Activated CD4-positive, alpha-beta T cell treated with anti-CD3 and anti-CD28 coated beads for 36 hours (primary cell): ENCODE results near the gene KIF25. TPM values are rescaled to one million over a fixed set of nuclear protein-coding genes. Genes with fewer than 3 reads are reported as not detected.
"Not testable (repeated sequence)": the region's sequence is repeated elsewhere in the genome, so short reads cannot be mapped to it uniquely, and the experiment has no call there.

Experiments used
- ATAC-seq: fragments of 200-7000 bp; cut with Tn5 transposase; one replicate; pipeline ENCODE4 v1.10.0; 2021; ENCODE audit warnings: mild to moderate bottlenecking, moderate library complexity
- CTCF ChIA-PET: fragments of 350-600 bp; sonication (Branson Sonifier 250); formaldehyde crosslinking; loops from one replicate; lab custom pipeline; 2021; ENCODE audit warnings: antibody characterized with exemption; lab: Charles Lee
- POLR2A ChIA-PET: fragments of 350-600 bp; sonication (Branson Sonifier 250); formaldehyde crosslinking; loops from one replicate; lab custom pipeline; 2021; ENCODE audit warnings: antibody characterized with exemption, inconsistent platforms; lab: Charles Lee
- DNase-seq: peaks from one replicate; pipeline ENCODE4 v3.0.0-alpha.2; 2020
- H3K27ac Mint-ChIP-seq: one replicate; pipeline ENCODE4 v1.8.0; 2021; ENCODE audit warnings: mixed read lengths
- H3K27me3 Mint-ChIP-seq: one replicate; pipeline ENCODE4 v1.8.0; 2021; ENCODE audit warnings: mixed read lengths
- H3K36me3 Mint-ChIP-seq: one replicate; pipeline ENCODE4 v1.8.0; 2021; ENCODE audit warnings: low read depth, mixed read lengths
- H3K4me1 Mint-ChIP-seq: one replicate; pipeline ENCODE4 v1.8.0; 2021; ENCODE audit warnings: mixed read lengths
- H3K4me3 Mint-ChIP-seq: one replicate; pipeline ENCODE4 v1.8.0; 2021; ENCODE audit warnings: mild to moderate bottlenecking, moderate library complexity, mixed read lengths
- H3K9me3 Mint-ChIP-seq: one replicate; pipeline ENCODE4 v1.8.0; 2021; ENCODE audit warnings: low read depth, mixed read lengths
- intact Hi-C, 2 experiments: fragments of 100-400 bp; cut with DNase I in 1 of 2; cut with micrococcal nuclease in 1 of 2; formaldehyde crosslinking; loops; one replicate each; pipeline versions ENCODE4 v1.14.2 to v1.15.1; 2022 to 2024; cut with DNase I, micrococcal nuclease
- total RNA-seq, 2 experiments: library from RNA; stranded (reverse); gene quantifications; one replicate each; pipeline ENCODE4 v1.2.3, GENCODE V29; 2021

Gene KIF25
- total RNA-seq, 2 experiments from 2014 or later = not detected

DNA sequence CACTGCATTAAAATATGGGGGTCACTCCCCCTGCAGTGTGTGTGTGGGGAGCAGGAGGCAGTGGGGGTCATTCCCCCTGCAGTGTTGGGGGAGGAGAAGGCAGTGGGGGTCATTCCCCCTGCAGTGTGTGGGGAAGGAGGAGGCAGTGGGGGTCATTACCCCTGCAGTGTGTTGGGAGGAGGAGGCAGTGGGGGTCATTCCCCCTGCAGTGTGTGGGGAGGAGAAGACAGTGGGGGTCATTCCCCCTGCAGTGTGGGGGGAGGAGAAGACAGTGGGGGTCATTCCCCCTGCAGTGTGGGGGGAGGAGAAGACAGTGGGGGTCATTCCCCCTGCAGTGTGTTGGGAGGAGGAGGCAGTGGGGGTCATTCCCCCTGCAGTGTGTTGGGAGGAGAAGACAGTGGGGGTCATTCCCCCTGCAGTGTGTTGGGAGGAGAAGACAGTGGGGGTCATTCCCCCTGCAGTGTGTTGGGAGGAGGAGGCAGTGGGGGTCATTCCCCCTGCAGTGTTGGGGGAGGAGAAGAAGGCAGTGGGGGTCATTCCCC lies 21.3 kb upstream of the KIF25 start:
- H3K4me1 Mint-ChIP-seq, H3K9me3 Mint-ChIP-seq, DNase-seq, H3K4me3 Mint-ChIP-seq, H3K36me3 Mint-ChIP-seq, H3K27ac Mint-ChIP-seq, H3K27me3 Mint-ChIP-seq, ATAC-seq, POLR2A ChIA-PET, intact Hi-C loops, CTCF ChIA-PET: not testable (repeated sequence)

- Mint-ChIP-seq H3K9me3 (no peaks in the 10 kb centered on the region), H3K27me3 (peaks cover 2% of the 10 kb centered on the region), H3K4me3 (no peak overlapping the region), H3K27ac (no peak overlapping the region), H3K36me3 (no peaks in the 10 kb centered on the region), H3K4me1 (no peaks in the 10 kb centered on the region)
- DNase-seq (no peak), ATAC-seq (no peak)
- POLR2A ChIA-PET = no interaction called here
- intact Hi-C loops = no loop called here
- CTCF ChIA-PET = no interaction called here
Measured at GRCh38 chr6:167976708-167977107, 20.8 kb upstream of the KIF25 start.

DNA sequence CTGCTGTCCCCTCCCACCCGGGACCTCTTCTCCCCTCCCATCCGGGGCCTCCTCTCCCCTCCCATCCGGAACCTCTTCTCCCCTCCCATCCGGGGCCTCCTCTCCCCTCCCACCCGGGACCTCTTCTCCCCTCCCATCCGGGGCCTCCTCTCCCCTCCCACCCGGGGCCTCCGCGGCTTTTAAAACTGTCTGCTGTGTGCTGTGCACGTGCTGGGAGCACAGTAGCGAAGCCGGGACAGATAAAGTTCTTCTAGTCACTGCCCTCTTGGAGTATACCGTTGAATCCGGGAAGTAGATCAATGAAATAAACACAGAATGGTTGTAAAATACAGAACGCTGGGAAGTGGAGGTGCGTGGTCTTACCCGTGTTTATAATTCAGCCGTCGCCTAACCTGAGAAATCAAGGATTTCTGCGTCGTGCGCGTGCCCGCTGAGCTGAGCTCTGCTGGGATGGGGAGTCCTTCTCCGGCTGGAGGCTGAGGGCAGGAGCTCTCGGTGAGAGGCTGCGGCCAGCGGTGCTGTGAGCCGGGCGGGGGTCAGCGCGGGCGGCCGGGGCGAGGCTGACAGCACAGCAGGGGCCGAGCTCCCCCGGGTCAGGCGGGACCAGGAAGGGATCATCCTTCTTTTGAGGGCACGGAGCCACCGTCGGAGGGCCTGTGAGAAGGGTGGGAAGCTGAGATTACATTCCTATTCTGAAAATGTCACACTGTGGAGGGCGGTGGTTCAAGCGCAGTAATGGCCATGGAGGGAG lies 19.6 kb upstream of the KIF25 start:
- intact Hi-C loops = no loop called here
- DNase-seq (no peak), ATAC-seq (no peak)
- peaks cover 2% of the 10 kb centered on the region for H3K27me3 Mint-ChIP-seq
- no peaks in the 10 kb centered on the region for H3K36me3 Mint-ChIP-seq
- POLR2A ChIA-PET = no interaction called here
- H3K4me3 Mint-ChIP-seq = no peak overlapping the region
- CTCF ChIA-PET = no interaction called here
- no peaks in the 10 kb centered on the region for H3K4me1 Mint-ChIP-seq
- H3K9me3 Mint-ChIP-seq = no peaks in the 10 kb centered on the region
- H3K27ac Mint-ChIP-seq = no peak overlapping the region

DNA sequence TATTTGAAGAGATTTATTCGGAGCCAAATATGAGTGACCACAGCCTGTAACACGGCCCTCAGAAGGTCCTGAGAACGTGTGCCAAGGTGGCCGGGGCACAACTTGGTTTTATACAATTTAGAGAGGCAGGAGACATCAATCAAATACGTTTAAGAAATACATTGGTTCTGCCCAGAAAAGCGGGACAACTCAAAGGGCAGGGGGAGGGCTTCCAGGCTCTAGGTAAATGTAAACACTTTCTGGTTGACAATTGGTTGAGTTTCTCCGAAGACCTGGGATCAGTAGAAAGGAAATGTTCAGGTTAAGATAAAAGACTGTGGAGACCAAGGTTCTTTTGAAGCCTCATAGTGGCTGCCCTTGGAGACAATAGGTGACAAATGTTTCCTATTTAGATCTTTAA lies 18.9 kb upstream of the KIF25 start:
- peaks cover 2% of the 10 kb centered on the region for H3K27me3 Mint-ChIP-seq
- ChIA-PET CTCF (no interaction called here), POLR2A (no interaction called here)
- intact Hi-C loops = no loop called here
- H3K4me1 Mint-ChIP-seq = no peaks in the 10 kb centered on the region
- DNase-seq (no peak), ATAC-seq (no peak)
- H3K36me3 Mint-ChIP-seq = no peaks in the 10 kb centered on the region
- no peak overlapping the region for H3K27ac Mint-ChIP-seq
- H3K9me3 Mint-ChIP-seq = no peaks in the 10 kb centered on the region
- H3K4me3 Mint-ChIP-seq = no peak overlapping the region

DNA sequence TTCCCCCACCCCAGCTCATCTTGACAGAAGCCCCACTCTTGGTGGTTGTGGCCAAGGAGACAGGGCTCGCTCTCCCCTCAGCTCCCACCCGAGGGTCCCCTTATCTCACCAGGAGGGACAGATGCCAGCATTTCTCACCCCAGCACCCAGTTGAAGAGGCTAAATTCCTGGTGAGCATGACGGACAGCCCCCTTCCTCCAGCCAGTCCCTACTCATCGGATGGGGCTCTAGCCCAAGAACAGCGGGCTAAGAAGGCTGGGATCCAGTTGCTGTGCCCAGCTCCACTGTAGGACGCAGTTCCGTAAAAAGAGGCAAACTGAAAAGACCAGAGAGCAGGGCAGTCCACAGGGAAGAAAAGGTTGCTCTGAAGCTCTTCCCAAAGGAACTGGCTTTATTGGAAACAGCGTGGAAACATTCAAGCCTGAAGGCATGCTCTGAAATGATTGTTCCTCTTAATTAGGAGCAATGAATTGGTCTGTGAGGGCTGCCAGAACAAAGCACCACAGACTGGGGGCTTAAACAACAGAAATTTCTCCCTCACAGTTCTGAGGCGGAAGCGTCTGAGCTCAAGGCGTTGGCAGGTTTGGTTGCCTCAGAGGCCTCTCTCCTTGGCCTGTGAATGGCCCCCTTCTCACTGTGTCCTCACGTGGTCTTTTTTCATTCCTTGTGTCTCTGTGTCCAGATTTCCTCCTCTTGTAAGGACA lies 17.9 kb upstream of the KIF25 start:
- H3K4me3 Mint-ChIP-seq = no peak overlapping the region
- H3K36me3 Mint-ChIP-seq = no peaks in the 10 kb centered on the region
- H3K27ac Mint-ChIP-seq = no peak overlapping the region
- peaks cover 2% of the 10 kb centered on the region for H3K27me3 Mint-ChIP-seq
- ChIA-PET POLR2A (no interaction called here), CTCF (no interaction called here)
- DNase-seq (no peak), ATAC-seq (no peak)
- H3K4me1 Mint-ChIP-seq = no peaks in the 10 kb centered on the region
- no peaks in the 10 kb centered on the region for H3K9me3 Mint-ChIP-seq
- intact Hi-C loops = no loop called here

GRCh38 chr6:167980911-167981580 lies 16.4 kb upstream of the KIF25 start:
- no peak for ATAC-seq
- intact Hi-C loops = no loop called here
- POLR2A ChIA-PET = interaction anchor here (0.6 kb wide), 1 partner anchor 183 kb away, joined by 4 read pairs; no protein-coding TSS in a partner anchor
- no peak for DNase-seq
- Mint-ChIP-seq H3K4me3 (no peak overlapping the region), H3K9me3 (no peaks in the 10 kb centered on the region), H3K36me3 (no peaks in the 10 kb centered on the region), H3K27me3 (no peaks in the 10 kb centered on the region), H3K4me1 (no peaks in the 10 kb centered on the region), H3K27ac (no peak overlapping the region)
- CTCF ChIA-PET = interaction anchor here (0.7 kb wide), 1 partner anchor 739 kb away, joined by 6 read pairs; no protein-coding TSS in a partner anchor

DNA sequence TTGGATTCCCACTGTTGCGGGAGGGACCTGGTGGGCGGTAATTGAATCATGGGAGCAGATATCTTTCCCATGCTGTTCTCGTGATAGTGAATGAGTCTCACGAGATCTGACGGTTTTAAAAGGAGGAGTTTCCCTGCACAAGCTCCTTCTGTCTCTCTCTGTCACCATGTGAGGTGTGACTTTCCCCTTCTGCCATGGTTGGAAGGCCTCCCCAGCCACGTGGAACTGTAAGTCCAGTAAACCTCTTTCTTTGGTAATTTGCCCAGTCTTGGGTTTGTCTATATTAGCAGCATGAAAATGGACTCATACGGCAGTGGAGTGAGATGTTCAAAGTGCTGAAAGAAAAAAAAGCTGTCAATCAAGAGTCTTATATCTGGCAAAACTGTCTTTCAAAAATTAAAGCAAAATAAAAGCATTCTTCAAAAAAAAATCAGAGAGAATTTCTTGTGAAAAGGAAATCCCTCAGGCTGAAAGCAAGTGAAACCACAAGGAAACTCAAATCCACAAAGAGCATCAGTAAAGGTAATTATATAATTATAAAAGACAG lies 15.5 kb upstream of the KIF25 start:
- POLR2A ChIA-PET = no interaction called here
- no peak overlapping the region for H3K27ac Mint-ChIP-seq
- no peaks in the 10 kb centered on the region for H3K4me1 Mint-ChIP-seq
- intact Hi-C loops = no loop called here
- no peaks in the 10 kb centered on the region for H3K36me3 Mint-ChIP-seq
- H3K4me3 Mint-ChIP-seq = no peak overlapping the region
- CTCF ChIA-PET = no interaction called here
- no peaks in the 10 kb centered on the region for H3K9me3 Mint-ChIP-seq
- H3K27me3 Mint-ChIP-seq = no peaks in the 10 kb centered on the region
- DNase-seq (no peak), ATAC-seq (no peak)

DNA sequence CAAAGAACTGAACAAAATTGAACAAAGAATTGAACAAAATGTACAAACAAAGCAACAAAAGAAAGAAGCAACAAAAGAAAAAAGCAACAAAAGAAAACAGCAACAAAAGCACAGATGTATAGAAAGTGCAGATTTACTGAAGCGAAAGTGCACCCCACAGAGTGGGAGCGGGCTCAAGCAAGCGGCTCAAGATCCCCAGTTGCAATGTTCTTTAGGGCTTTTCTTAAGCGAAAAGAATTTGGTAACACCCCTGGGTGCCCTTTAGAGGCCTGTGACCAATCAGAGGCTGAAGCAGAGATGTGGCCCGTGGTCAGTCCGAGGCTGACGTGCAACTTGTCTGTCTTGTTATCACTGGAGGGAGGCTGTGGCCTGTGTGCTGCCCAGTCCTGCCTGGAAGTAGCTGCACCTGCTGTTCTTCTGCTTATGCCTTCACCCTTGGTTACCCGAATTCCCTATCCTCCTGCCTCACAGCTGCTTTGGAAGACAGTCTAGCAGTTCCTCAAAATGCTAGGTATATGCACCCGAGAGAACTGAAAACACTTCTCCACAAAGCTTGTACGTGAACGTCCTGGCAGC lies 13.2 kb upstream of the KIF25 start:
- H3K27ac Mint-ChIP-seq = no peak overlapping the region
- ChIA-PET POLR2A (no interaction called here), CTCF (no interaction called here)
- H3K4me3 Mint-ChIP-seq = no peak overlapping the region
- no peaks in the 10 kb centered on the region for H3K4me1 Mint-ChIP-seq
- no peaks in the 10 kb centered on the region for H3K36me3 Mint-ChIP-seq
- H3K9me3 Mint-ChIP-seq = no peaks in the 10 kb centered on the region
- DNase-seq = no peak
- ATAC-seq = no peak
- intact Hi-C loops = no loop called here
- no peaks in the 10 kb centered on the region for H3K27me3 Mint-ChIP-seq

DNA sequence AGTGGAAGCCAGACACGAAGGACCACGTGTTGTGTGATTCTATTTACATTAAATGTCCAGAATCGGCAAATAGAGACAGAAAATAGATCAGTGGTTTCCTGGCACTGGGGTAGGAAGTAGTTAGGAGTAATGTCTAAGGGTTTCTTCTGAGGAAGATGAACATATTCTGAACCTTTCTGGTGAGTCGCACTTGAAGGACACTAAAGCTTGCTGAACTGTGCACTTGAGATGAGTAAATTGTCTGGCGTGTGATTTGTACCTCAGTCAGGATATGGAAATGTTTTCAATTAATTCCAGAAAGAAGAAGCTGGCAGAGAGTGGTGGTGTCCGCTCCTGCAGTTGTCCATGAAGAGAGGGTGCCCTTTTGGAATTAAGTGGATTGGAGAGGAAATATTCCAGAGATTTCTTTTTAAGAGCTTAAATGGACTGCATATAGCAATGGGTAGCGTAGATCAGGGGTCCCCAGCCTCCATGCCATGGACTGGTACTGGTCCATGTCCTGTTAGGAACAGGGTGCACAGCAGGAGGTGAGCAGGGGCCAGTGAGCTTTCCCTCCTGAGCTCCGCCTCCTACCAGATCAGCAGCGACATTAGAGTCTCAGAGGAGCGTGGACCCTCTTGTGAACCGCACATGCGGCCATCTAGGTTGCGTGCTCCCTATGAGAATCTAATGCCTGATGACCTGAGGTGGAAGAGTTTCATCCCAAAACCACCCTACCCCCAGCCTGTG lies 12.4 kb upstream of the KIF25 start:
- no peak for DNase-seq
- no peak overlapping the region for H3K4me3 Mint-ChIP-seq
- intact Hi-C loops = no loop called here
- H3K27me3 Mint-ChIP-seq = no peaks in the 10 kb centered on the region
- no peaks in the 10 kb centered on the region for H3K4me1 Mint-ChIP-seq
- no peak for ATAC-seq
- no peaks in the 10 kb centered on the region for H3K9me3 Mint-ChIP-seq
- CTCF ChIA-PET = no interaction called here
- H3K36me3 Mint-ChIP-seq = no peaks in the 10 kb centered on the region
- POLR2A ChIA-PET = no interaction called here
- no peak overlapping the region for H3K27ac Mint-ChIP-seq

- no peaks in the 10 kb centered on the region for H3K36me3 Mint-ChIP-seq
- ChIA-PET CTCF (no interaction called here), POLR2A (no interaction called here)
- no peak overlapping the region for H3K4me3 Mint-ChIP-seq
- no peaks in the 10 kb centered on the region for H3K9me3 Mint-ChIP-seq
- intact Hi-C loops = no loop called here
- no peak overlapping the region for H3K27ac Mint-ChIP-seq
- DNase-seq (no peak), ATAC-seq (no peak)
- H3K4me1 Mint-ChIP-seq = no peaks in the 10 kb centered on the region
- H3K27me3 Mint-ChIP-seq = no peaks in the 10 kb centered on the region
Measured at GRCh38 chr6:167985911-167986595, 11.4 kb upstream of the KIF25 start.
